HG02763 (cell line): Measurements from ENCODE around the gene NUAK2.

Experiments used
- ATAC-seq: cut with Tn5 transposase; IDR thresholded peaks from one replicate; pipeline ENCODE4 v1.9.1; 2021; ENCODE audit warnings: mild to moderate bottlenecking, moderate library complexity; ENCODE audit not compliant: unreplicated experiment

Gene NUAK2

DNA sequence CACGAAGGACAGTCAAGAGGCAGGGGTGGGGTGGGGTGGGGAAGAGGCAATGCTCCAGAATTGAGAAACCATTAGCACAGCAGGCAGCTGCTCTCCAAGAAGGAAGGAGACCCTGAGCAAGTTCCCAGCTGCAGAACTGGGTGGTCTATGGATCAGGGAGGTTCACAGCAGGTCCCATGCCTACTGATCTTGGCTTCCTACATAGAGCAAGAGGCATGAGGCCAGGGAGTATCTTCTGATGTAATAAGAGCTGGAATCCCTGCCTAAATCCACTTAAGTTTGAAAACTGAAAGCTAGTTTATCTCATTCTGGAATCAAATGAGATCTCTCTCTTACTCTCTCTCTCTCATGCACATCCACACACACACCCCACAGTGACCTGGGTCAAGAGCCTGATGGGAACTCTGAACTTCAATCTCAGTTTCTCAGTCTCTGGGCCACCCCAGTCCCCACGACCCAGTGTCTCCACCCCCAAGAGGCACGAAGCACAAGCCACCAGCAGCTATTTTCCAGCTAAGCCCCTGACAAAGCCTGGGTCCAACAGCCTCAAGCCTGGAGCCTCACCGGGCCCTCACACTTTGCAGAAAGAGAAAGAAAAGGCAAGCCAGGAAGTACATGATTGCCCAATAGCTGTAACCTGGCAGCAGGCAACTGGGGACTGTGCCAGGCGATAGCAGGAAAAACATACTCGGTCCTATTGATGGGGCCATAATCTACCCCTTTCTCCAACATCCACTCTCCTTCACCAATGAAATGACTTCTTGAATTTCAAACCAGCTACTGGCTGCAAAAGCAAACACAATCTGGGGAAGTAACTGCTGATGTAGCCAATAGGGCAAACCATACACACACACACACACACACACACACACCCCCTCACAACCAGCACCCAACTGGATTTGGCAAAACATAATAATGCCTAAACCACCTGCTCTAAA is 2.2 kb downstream of the NUAK2 start:
- no peak for ATAC-seq

DNA sequence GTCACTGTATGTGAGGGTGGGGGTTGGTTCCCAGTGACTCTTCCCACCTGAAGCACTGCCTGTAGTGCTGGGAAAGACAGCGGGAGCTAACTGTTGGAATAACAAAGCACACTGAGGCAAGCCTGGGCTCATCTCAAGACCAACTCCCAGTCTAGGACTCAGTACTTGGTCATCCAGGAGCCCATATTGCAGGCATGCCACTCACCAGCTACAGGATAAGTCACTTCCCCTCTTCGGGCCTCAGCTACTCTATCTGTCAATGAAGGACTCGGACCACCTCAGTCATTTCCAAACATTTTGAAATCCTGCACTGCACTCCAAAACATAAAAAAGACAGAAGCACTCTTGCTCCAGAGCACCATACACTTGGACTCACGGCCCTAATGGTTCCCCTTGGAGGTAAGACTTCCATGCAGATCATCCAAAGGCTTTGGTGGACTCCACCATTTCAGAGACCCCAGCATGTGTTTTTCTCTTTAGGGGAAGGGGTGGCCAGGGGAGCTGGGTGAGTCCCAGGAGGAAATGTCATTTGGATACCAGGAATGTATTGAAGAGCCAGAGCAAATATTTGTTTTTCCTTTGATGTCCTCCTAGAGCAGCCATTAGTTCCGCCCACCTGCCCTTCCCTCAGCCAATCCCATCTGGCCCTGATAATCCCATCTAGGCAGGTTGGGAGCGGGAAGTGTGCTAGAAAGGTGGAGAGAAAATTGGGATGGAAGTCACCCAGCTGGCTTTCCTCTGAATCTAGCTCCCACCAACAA is 3.1 kb downstream of the NUAK2 start:
- ATAC-seq = no peak

DNA sequence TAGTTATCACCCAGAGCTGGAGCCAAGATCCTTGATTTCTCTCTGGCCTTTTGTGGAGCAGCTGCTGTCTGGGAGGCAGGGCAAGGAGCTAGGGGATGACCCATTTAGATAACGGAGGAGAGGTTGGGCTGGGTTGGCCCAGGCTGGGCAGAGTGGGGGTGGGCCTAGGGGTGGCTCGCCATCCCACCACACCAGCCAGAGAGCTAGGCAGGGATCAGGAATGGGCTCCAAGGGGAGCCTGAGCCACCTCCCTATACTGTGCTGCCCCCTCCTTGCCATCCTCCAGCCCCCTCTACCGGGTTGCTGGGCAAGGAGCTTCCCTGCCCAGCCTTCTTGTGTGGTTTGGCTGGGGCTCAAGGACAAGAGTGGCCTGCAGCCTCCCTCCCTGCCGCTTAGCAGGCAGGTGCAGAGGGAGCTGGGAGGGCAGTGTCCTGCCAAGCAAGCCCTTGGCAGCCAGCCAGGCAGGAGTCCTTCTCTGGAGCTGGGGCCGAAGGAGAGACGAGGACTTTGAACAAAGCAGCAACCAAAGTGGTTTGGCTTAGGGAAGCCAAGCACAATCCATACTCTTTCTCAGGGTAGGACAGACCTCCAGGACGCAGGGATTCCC is 4.1 kb downstream of the NUAK2 start:
- no peak for ATAC-seq

DNA sequence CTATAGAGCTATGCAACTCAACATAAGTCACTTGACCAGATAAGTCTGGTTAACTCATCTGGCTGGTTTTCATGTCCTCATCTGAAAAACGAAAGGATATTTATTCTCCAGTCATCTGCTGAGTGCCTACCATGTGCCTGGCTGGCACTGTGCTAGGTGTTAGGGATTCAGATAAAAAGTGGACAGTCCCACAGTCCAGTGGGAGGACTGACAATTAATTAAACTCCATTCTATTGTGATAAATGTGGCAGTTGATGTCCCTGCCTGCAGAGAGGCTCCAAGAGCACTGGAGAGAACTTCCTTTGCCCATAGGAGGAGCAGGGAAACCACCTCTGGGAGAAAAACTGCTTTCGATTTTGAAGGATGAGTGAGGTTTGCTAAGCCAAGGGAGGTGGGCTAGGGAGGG is 5.4 kb downstream of the NUAK2 start:
- ATAC-seq = no peak

DNA sequence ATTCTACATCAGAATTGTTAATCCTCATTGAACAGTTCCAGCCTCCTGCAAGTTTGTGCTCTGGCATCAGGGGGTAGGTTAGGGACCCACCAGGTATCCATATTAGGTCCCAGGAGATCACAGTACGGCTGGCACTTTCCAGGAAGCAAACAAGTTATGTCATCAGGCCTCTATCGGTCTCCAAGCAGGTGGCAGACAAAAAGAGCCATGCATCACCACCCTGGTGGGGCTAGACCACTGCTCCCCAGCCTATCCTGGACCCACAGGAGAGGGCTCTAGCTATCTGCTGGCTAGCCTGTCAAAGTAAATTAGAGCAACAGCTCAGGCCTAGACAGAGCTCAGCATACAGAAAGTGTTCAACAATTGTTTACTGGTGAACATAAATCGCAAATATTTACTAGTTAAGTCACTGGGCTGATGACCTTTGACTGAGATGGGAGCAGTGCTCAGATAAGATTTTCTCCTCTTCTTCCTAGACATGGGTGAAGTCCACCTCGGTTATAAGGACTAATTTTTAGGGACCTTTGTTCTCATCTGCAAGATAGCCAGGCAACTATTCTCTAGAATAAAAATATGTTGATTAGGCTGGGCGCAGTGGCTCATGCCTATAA is 6.4 kb downstream of the NUAK2 start:
- no peak for ATAC-seq

DNA sequence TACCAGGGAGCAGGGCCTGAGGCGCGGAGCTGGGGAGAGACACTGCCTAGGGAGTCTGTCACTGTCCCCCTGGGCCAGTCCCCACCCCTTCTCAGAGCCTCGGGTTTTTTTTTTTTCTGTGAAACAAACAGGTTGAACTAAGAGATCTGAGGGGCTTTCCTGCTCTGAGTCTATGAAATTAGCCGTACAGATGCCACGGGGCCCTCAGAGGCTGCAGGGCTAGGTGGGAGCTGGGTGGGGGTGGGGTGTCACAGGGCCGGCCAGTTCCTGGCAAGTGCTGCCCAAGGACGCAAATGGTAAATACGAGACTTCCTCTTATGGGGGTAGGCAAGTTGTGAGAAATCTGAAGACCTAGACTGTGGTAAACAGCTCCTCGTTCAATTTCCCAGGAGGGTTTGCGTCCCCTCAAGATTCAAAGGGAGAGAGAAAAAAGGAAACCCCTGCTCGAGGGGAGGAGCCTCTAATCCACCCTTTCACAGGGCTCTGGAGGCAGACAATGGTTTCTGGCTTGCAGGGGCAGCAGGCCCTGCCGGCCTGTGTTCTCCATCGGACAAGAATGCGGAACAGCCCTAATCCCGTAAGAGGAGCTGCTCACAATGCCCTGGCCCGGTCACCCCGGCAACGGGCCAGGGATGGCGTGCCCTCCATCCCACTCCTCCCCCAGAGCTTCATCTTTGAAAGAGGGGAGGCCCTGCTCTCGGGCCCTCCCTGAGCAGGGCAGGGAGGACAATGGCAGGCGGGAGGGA is 7.8 kb downstream of the NUAK2 start:
- ATAC-seq = peak; percentile 55

DNA sequence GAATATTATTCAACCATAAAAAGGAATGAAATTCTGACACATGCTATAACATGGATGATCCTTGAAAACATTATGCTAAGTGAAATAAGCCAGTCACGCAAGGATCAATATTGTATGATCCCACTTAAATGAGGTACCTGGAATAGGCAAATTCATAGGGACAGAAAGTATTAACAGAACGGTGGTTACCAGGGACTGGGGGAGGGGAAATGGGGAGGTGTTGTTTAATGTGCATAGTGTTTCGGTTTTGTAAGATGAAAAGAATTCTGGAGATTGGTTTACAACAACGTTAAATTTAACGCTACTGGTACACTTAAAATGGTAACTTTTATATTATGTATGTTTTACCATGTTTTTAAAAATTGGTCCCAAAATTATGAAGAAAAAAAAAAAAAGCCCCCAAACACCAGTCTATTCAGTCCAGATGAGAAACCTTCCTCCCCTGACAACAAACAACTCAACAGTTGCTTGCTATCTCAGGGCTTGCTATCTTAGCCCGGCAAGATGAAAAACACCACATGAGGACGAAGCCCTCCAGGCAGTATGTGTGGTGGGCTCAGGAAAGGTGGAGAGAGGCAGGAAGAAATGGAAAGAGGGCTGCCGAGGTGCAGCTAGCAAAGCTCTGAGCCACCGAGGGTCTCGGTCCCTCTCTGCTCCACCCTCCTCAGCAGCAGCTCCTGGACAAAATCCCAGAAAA is 8.5 kb downstream of the NUAK2 start:
- ATAC-seq = no peak

DNA sequence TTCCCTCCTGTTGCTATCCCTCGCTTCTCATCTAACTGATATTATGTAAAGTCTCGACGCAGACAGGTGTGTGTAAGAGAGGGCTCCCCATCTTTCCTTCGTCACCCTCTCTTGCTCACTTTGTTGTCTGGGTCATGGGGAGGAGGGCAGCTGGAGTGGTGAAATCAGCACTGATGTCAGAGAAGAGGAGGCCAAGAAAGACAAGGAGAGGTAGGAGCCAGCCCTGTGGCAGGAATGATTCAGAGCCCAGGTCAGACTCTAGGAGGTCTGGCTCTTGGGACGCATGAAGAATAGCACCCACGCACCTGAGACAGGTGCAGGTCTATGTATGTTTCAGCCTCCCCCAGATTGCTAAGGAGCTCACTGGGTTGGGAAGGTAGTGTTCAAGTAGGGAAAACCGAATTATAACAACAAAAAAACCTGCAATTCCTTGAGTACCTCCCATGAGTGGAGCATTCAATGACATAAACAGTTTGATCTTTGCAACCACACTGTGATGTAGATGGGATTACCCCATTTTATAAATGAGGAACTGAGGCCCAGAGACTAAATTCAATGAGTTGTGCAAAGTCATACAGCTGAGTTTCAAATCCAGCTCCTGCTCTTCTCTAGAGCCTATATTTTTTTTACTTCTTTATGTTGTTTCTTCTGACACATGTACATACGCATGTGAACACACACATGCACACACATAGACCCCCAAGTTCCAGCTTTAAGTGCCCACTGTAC is 10.4 kb downstream of the NUAK2 start:
- ATAC-seq = no peak

DNA sequence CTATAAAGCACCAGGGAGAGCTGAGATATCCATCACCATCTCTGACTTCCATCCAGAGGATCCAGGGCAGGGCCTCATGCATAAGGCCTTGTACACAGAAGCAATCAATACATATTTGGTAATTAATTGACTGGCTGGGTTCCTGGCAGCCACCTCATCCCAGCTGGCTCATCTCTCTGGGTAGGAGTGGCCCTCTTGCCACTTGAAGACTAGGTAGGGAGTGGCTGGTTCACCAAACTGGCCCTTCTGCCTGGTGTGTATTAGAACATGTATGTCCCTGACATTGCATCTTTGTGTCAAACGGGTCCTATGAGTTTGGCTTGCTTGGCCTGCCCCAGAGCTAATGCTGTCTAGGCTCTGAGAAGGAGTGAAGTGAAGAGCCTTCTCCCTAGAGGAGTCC is 11.8 kb downstream of the NUAK2 start:
- no peak for ATAC-seq

DNA sequence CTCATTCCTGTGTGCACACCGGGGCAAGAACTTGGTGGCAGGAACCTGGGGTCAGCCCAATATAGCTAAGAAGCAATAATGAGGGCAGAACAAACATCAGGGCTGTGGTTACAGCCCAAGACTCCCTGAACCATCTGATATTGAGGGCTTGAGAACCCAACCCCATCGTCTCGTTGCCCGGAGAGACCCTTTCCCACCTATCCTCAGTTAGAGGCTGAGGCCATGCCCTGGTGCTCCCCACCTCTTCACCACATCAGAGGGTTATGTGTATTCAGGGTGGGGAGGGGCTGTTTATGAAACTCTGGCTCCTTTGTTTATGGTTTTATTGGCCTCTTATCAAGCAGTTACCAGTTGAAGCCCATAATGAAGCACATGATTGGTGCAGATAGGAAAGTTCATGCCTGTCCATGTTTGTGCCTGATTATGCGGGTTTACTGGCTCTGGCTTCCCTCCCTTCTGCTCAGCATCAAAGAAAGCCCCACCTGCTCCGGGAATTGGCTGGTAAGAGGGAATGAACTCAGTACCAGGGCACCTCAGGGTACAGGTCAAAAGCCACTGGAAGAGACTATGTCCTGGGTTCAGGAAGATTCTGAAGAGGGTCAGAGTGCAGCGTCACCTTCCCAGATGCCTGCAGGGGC is 14.5 kb downstream of the NUAK2 start:
- no peak for ATAC-seq

DNA sequence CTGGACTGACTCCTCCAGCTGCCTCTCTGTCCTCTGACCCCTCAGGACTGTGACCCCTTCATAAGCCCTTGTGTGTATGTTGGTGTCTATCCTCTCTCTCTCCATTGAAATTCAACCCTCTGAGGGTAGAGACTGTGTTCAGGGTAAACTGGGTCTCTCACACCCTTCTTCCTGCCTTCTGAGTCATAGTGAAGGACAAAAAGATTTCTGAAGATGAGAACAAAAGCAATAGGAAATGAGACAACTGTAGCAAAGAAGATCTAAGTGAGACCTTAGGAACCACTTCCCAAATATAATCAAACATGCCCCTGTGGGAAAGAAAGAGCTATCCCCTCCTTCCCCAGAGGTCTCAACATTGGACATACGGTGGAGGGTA is 16.9 kb downstream of the NUAK2 start:
- ATAC-seq = no peak

DNA sequence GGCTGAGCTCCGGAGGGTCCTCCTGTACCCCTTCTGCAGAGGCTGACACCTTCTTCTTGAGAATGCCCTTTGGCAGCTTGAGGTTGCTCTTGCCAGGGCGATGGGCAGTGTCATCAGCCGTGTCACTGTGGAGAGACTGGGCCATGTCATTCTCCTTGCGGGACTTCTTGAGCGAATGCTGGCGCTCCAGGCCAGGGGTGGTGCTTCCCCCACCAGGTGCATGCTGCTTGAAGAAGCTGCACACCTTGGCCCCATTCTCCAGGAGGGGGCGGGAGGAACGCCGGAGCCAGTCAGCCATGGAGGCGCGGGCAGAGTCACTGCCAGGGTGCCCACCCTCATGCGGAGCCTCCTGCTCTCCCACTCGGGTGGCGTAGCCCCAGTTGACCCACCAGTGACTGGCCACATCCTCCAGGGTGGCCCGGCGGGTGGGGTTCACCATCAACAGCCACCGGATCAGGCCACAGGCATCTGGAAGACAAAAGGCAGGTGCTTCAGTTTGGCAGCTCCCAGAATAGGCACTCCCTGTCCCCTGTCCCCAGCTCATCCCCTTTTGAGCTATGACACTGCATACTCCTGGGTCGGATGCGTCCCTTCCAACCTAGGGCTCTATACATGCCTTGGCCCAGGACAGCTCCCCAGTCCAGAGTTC is 17.4 kb downstream of the NUAK2 start:
- no peak for ATAC-seq

DNA sequence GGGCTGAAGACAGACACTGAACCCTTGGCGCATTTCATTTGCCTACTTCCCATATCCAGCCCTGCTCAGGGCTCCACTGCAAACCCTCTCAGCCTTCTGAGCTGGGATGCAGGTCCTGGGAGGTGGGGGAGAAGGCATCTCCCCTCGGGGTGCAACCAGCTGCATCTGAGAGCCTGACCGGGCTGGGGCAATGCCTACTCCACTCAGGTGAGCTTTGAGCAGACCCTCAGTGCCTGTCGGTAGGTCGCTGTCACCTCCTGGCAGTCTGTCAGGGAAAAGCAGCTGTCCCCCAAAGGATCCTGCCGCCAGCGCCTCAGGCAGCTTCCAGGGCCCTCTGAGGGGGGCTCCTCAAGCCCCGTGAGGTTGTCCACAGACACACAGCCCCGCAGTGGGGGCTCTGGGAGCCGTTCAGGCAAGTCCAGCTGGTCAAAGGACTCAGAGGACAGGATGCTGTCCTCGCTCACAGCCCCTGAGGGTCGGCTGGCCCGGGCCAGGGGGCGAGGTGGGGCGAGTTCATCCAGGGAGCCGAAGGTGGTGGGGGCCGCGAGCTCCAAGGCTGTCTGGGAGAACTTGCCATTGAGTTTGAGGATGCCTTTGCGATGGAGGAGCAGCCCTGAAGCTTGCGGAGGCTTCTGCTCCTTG is 18.2 kb downstream of the NUAK2 start:
- no peak for ATAC-seq

DNA sequence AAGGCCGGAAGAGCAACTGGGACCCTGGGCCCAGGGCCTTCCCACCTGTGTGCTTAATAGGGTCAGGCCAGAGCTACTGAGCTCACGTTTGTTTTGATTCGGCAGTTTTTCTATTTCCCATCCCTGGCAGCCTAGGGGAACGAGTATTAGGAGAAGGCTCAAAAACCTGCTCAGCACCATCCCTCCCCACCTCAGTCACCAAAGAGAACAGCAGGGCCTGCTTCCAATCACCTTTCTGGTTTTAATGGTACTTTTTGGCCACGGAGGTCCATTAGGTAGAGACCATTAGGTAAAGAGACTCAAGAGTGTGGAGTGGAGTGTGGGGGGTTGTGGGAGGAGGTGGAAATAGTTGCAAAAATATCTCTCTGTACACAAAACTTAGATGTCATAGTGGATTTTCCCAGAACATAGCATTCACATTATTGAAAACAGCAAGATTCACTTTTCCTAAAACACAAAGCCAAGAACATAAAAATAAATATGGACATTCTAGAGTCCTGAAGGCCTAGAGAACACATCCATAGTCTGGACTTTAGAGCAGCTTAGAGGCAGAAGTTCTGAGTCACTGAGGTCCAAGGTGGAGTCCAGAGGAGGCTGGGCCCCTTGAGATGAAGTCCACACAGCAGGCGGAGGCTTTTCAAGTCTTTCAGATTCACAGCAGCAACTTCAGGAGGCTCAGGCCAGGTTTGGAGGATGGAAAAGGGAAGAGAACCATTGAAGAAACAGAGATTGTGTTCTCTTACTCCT is 19.5 kb downstream of the NUAK2 start:
- no peak for ATAC-seq

DNA sequence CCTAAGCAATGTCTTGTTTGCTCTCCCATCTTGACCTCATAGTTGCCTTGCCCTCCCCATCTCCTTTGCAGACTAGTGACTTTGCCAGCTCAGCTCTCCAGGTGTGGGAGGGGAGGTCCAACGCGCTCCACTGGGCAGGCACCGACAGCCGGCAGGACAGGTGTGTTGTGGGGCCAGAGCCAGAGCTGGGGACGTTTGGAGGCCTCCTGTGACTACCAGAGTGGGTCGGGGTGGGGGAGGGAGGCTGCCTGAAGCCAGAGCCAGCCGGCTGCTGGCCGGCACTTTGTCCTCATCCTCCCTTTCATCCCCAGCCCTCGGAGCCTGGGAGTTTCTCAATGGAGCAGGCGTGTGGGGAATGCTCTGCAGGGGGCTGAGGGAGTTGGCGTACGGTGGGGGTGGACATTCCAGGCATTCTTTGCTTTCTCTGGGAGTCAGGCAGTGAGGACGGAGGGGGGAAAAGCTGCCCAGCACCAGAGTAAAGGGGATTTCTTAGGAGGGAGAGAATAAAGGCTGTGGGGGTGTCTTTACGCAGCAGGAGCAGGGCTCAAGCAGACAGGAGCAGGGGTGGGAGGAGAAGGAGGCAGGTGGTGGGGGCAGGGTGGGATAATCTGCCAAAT is 20.2 kb downstream of the NUAK2 start:
- no peak for ATAC-seq

DNA sequence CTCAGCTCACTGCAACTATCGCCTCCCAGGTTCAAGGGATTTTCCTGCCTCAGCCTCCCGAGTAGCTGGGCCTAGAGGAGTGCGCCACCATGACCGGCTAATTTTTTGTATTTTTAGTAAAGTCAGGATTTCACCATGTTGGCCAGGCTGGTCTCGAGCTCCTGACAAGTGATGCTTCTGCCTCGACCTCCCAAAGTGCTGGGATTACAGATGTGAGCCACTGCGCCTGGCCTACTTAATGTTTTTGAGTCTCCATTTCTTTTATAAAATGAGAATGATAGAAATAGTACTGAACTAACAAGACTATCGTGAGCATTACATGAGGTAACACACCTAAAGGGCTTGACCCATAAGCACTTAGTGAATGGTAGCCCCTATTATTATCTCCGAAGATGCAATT is 21.4 kb downstream of the NUAK2 start:
- ATAC-seq = no peak
